ENCODE results near the gene SESN1.

The SESN1 gene

DNA sequence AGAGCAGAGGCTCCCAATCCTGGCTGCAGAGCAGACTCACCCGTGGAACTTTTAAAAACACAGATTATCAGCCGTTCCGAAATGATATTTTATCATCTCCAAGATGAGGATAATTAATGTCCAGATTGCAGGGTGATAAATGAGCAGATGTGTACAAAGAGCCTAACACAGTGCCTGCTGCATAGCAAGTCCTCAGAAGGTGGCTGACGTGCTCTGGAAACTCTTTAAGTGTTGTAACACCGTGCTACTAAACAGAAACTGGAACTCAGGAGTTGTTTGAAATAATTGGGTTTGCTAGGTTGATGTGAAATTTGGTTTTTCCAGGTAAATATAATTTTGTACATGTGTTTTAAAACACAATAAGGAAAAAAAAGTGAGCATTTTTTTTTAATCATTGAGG is 128.4 kb downstream of the SESN1 start:
- TF ChIP-seq, protein P1, sequence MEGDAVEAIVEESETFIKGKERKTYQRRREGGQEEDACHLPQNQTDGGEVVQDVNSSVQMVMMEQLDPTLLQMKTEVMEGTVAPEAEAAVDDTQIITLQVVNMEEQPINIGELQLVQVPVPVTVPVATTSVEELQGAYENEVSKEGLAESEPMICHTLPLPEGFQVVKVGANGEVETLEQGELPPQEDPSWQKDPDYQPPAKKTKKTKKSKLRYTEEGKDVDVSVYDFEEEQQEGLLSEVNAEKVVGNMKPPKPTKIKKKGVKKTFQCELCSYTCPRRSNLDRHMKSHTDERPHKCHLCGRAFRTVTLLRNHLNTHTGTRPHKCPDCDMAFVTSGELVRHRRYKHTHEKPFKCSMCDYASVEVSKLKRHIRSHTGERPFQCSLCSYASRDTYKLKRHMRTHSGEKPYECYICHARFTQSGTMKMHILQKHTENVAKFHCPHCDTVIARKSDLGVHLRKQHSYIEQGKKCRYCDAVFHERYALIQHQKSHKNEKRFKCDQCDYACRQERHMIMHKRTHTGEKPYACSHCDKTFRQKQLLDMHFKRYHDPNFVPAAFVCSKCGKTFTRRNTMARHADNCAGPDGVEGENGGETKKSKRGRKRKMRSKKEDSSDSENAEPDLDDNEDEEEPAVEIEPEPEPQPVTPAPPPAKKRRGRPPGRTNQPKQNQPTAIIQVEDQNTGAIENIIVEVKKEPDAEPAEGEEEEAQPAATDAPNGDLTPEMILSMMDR (IDR thresholded peaks at IDR 0.05; ENCODE audit: poor library complexity, severe bottlenecking) = no peak
- no peaks in the 10 kb centered on the region for H3K36me3 ChIP-seq (ENCODE audit: low read depth)
- ATAC-seq (ENCODE audit: low read depth) (no peak), DNase-seq (ENCODE audit: low spot score) (no peak)
- H3K4me1 ChIP-seq (ENCODE audit: insufficient read depth, poor library complexity, severe bottlenecking) = no peaks in the 10 kb centered on the region
- H3K27ac ChIP-seq (ENCODE audit: poor library complexity, severe bottlenecking) = no peak overlapping the region
- H3K4me3 ChIP-seq (ENCODE audit: severe bottlenecking) = no peak overlapping the region
- no peaks in the 10 kb centered on the region for H3K27me3 ChIP-seq (ENCODE audit: insufficient read depth, poor library complexity, severe bottlenecking)
- no peaks in the 10 kb centered on the region for H3K9me3 ChIP-seq (ENCODE audit: severe bottlenecking)

DNA sequence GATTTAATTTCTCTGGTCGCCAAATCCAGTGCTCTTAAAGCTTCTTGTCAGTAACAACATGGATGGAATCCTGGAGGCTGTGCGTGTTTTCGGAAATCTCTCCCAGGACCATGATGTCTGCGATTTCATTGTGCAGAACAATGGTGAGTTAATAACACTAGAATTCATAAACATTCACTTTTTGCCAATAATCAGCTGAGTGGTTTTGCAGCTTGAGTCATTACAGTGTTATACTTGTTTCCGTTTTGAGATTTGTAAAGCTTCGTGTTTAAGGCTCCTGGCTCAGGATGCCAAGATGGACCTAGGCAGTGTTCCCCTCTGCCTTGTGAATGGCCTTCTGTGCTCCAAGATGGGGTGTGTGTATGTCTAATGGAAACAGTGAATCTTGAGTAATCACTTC is 132.7 kb downstream of the SESN1 start:
- TF ChIP-seq, protein P1 (IDR thresholded peaks at IDR 0.05; ENCODE audit: poor library complexity, severe bottlenecking) = no peak
- no peaks in the 10 kb centered on the region for H3K27me3 ChIP-seq (ENCODE audit: insufficient read depth, poor library complexity, severe bottlenecking)
- no peak overlapping the region for H3K27ac ChIP-seq (ENCODE audit: poor library complexity, severe bottlenecking)
- H3K4me1 ChIP-seq (ENCODE audit: insufficient read depth, poor library complexity, severe bottlenecking) = no peaks in the 10 kb centered on the region
- DNase-seq (ENCODE audit: low spot score) = no peak
- H3K9me3 ChIP-seq (ENCODE audit: severe bottlenecking) = no peaks in the 10 kb centered on the region
- no peaks in the 10 kb centered on the region for H3K36me3 ChIP-seq (ENCODE audit: low read depth)
- no peak overlapping the region for H3K4me3 ChIP-seq (ENCODE audit: severe bottlenecking)
- ATAC-seq (ENCODE audit: low read depth) = no peak

DNA sequence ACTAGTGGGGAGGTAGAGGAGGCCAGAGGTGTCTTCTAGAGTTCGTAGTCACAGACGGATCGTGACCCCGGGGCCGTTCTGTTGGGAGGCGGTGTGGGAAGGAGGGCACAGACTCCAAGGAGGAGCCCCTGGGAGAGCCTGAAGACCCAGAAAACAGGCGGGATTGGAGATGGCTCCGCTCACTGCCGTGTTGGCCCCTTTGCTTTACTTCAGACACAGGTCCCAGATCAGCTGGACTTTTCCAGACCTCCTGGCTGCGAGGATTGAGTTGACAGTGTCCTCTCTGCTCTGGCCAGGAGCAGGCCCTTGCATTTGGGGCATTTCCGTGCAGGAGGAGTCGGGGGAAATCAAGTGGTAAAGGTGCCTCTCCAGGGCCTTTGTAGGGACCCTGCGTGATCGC is 133.6 kb downstream of the SESN1 start:
- Histone ChIP-seq H3K4me3 (ENCODE audit: severe bottlenecking) (no peak overlapping the region), H3K27ac (ENCODE audit: poor library complexity, severe bottlenecking) (no peak overlapping the region), H3K27me3 (ENCODE audit: insufficient read depth, poor library complexity, severe bottlenecking) (no peaks in the 10 kb centered on the region), H3K9me3 (ENCODE audit: severe bottlenecking) (no peaks in the 10 kb centered on the region), H3K4me1 (ENCODE audit: insufficient read depth, poor library complexity, severe bottlenecking) (no peaks in the 10 kb centered on the region), H3K36me3 (ENCODE audit: low read depth) (no peaks in the 10 kb centered on the region)
- TF ChIP-seq, protein P1 (IDR thresholded peaks at IDR 0.05; ENCODE audit: poor library complexity, severe bottlenecking) = no peak
- DNase-seq (ENCODE audit: low spot score) (no peak), ATAC-seq (ENCODE audit: low read depth) (no peak)

DNA sequence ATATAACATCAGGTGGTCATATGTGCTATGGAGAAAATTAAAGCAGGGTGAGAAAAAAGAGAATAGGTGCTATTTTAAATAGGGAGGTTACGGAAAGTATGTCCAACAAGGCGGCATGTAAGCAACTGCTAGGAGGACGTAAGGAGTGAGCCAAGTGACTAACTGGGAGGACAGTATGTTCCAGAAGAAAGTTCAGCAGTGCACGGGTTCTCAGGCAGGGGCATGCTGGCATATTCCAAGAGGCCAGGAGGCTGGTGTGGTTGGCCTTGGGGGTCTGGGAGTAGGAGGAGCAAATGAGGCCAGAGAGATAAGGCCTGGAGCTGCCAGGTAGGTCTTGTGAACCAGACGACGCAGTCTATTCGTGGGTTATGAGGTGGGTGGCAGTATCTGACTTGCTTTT is 134.0 kb downstream of the SESN1 start:
- Histone ChIP-seq H3K4me1 (ENCODE audit: insufficient read depth, poor library complexity, severe bottlenecking) (no peaks in the 10 kb centered on the region), H3K9me3 (ENCODE audit: severe bottlenecking) (no peaks in the 10 kb centered on the region), H3K36me3 (ENCODE audit: low read depth) (no peaks in the 10 kb centered on the region), H3K27me3 (ENCODE audit: insufficient read depth, poor library complexity, severe bottlenecking) (no peaks in the 10 kb centered on the region), H3K27ac (ENCODE audit: poor library complexity, severe bottlenecking) (no peak overlapping the region), H3K4me3 (ENCODE audit: severe bottlenecking) (no peak overlapping the region)
- DNase-seq (ENCODE audit: low spot score) (no peak), ATAC-seq (ENCODE audit: low read depth) (no peak)
- TF ChIP-seq, protein P1 (IDR thresholded peaks at IDR 0.05; ENCODE audit: poor library complexity, severe bottlenecking) = no peak

DNA sequence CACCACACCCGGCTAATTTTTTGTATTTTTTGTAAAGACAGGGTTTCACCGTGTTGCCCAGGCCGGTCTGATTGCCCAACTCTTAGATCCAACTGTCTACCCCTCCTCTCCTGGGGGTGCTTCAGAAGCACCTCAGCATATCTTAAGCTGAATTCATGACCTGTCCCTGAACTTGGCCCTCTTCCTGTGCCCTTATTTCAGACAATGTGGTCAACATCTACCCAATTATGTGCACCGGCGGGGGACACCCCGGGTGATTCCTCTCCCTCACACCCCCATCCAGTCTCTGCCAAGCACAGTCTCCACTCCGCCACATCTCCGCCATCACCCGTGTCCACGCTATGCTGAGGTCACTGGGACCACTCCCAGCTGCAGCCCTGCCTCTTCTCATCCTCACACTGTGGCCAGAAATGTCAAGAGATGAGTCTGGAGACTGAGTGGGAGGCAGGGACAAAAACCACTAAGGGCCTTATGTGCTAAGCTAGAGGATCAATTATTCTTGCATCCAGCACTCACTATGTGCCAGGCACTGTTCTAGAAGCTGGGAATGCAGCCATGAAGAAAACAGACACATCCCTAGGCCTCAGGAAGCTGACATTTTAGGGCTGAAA is 134.6 kb downstream of the SESN1 start:
- no peak for DNase-seq (ENCODE audit: low spot score)
- Histone ChIP-seq H3K9me3 (ENCODE audit: severe bottlenecking) (no peaks in the 10 kb centered on the region), H3K27me3 (ENCODE audit: insufficient read depth, poor library complexity, severe bottlenecking) (no peaks in the 10 kb centered on the region), H3K27ac (ENCODE audit: poor library complexity, severe bottlenecking) (no peak overlapping the region), H3K4me1 (ENCODE audit: insufficient read depth, poor library complexity, severe bottlenecking) (no peaks in the 10 kb centered on the region), H3K36me3 (ENCODE audit: low read depth) (no peaks in the 10 kb centered on the region), H3K4me3 (ENCODE audit: severe bottlenecking) (no peak overlapping the region)
- no peak for ATAC-seq (ENCODE audit: low read depth)
- TF ChIP-seq, protein P1 (IDR thresholded peaks at IDR 0.05; ENCODE audit: poor library complexity, severe bottlenecking) = no peak

Measured in RWPE2 (cell line).